HUDEP-2 (cell line): ENCODE measurements around the gene IL1RAP.

Source experiments
- DNase-seq, 76 experiments: peaks; one replicate each; lab custom pipeline; 2025; ENCODE audit not compliant: unreplicated experiment in 76 of 76; lab: John Stamatoyannopoulos, UW

IL1RAP gene

DNA sequence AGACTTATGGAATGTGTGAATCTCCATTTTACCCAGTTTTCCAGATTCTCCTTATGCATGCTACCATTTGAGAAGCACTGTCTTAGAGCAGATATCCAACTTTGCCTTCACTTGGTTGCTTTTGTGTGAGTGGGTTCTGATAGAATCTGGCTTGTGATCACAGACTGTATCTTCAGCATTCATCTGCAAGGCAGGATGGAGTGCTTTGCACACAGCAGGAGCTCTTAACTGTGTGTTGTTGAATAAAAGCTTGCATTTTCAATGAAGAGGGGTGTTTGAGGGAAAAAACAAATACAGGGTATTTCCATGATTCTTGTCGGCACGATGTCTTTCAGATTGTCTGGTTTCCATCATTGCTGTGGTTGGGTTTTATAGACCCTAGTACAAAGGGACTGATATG is 24.4 kb downstream of the IL1RAP start:
- no peak for DNase-seq

DNA sequence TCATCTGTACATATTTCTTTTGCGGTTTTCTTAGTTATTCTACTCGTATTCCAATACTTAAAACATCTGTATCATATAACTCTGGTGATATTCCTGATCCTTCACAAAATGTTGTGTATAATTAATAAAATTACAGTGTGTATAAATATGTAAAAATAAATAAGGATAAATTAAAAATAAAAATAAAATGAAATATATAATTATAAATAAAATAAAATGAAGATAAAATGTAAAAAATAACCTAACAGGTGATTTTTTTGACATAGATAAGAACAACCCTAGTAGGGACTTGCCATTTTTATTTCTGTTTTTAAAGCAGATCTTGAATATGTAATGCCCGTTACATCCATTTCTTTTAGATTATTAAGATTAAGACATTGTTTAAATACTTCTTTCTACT is 25.6 kb downstream of the IL1RAP start:
- DNase-seq, result no peak

DNA sequence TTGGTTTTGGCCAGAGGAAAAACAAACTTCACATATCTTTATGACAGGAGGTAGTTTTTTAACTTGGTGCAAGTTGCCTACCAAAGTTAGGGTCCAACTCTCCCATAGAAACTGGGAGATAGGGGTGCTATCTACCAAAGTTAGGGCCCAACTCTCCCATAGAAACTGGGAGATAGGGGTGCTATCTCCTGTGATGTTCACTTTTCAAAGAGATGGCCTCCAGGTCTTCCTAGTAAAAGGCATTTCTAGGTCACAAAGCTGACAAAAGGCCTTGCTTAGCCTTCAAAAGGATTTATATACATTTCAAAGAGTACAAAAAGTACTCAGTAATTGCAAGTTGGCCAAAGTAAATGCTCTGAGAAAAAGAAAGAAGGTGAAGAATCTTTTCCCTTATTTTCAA is 27.1 kb downstream of the IL1RAP start:
- no peak for DNase-seq

DNA sequence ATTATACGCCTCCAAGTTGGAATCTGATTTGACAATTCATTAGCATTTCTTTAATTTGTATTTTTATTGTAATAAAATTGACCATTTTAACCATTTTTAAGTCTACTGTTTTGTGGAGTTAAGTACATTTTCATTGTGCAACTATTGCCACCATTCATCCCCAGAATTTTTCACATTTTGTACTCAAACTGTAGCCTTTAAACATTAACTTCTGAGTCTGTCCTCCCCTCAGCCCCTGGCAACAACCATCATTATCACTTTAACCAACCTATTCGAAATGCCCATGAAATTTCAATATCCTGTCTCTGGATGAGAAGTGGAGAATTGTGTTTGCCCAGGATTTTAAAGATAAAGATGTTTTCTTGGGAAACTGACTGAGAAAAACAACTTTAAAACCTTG is 27.7 kb downstream of the IL1RAP start:
- DNase-seq, result no peak

DNA sequence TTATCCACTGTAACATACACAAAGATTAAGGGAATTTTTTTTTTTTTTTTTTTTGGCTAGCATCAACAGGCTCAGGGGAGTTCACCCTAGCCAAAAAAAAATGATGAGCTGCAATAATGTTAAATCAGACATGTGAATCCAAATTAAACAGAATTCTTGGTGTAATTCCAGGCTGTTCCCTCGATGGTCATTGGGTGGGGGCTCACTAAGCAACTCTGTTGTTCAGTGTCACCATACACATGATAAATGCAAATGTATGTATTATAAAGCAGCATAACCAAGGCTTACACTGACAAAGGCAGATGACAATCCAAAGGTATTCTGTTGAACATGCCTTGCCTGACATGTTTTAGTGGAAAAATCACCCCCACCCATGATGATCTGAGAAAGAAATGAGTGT is 29.0 kb downstream of the IL1RAP start:
- DNase-seq, result no peak

DNA sequence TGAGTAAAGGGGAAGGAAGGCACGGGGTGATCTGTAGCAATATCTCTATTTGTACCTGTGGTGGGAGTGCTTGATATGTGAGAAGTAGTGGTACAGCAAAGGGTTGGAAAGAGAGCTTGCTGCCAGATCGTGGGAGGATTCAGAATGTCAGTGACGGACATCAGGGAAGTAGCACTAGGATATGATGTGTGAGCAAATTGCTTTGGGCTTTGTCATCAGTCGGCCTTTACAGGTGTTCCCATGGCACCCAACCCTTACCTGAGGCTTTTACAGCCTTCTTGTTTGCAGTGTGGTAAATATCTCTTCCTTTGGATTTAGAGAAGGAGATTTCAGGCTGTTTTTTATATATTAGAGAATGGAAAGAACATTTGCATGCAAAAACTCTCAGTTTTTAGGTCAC is 29.8 kb downstream of the IL1RAP start:
- no peak for DNase-seq

DNA sequence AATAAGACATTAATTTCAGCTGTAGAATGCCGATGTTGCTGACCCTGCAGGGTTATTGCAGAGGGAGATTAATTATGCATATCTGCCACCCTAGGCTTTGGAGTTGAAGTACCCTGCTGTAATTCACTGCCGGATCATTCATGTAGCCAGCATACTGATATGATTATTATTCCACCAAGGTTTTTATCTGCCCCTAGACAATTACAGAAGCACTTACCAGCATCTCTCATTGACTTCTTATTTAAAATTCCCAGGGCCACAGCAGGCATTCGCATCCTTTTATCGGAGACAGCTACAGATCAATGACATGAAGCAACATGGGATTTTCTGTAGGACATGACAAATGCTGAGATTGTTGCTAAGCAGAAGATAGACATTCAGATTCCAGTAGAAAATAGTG is 31.3 kb downstream of the IL1RAP start:
- DNase-seq, result no peak

DNA sequence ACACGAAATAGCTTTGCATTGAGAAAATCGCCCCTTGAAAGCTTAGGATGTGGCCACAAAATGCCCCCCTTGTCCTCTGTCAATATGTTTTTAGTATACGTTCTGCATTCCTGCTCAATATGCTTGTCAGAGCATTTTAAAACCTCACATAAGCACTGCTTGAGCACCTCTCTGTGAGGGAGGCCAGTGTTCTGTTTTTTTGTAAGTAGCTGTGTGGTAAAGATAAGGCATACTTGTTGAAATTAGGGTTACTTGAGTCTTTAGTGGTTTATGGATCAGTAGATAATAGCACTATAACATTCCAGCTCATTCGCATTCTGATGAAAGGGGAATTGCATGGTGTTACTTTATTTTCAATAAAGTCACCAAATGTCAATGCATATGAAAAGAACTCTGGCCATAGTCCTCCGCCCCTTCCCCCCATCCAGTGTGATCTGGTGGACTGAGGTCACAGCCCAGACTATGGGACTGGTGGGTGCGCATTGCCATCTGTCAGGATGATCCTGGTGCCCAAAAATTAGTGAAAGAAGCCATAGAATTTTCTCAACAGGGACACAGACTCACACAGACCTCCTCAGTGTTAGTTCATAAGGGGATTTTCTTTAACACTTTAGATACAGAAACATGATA is 33.1 kb downstream of the IL1RAP start:
- peak in 3 of 76 experiments; percentile 6 to 25 (median 13) for DNase-seq

DNA sequence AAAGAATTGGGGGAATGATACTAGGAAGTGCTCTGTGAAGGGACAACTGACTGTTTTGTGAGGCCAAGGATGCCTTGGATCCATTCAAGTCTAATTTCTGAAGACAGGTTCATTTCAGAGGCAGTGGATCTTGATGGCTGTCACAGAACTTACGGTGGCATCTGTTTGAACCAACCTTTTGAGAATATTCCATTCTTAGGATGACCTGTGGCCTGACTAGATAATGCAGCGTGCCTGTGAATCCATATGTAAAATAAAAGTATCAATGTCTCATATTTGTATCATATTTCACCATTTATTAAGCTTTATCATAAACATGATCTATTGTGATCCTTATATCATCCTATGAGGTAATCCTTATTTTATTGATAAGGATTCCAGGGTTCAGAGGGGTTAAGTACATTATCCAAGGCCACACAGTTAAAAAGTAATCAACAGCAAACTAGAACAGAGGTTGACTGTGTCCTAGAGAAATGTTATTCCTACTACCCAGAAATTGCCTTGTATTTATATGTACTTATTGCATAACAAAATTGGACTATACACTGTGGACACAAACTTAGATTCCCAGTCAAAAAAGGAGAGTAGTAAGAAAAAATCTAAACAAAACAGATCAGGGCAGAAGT is 34.3 kb downstream of the IL1RAP start:
- DNase-seq, result no peak

DNA sequence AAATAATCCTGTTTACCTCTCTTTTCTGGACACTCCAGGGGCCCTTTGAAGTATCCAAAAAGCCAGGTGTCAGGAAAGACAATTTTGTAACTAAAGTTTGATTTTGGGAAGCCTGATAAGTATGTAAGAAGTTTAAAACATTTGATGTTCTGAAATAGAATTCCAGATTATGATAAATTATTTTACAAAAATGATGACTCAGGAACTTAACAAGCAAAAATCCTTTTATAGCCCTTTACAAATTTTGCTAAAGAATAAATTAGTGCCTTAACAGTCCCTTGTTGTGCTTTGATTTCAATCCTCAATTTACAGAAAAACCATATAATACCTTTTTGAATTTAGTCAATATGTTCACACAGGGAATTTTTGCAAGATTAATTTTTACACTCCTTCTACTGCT is 38.1 kb downstream of the IL1RAP start:
- no peak for DNase-seq

DNA sequence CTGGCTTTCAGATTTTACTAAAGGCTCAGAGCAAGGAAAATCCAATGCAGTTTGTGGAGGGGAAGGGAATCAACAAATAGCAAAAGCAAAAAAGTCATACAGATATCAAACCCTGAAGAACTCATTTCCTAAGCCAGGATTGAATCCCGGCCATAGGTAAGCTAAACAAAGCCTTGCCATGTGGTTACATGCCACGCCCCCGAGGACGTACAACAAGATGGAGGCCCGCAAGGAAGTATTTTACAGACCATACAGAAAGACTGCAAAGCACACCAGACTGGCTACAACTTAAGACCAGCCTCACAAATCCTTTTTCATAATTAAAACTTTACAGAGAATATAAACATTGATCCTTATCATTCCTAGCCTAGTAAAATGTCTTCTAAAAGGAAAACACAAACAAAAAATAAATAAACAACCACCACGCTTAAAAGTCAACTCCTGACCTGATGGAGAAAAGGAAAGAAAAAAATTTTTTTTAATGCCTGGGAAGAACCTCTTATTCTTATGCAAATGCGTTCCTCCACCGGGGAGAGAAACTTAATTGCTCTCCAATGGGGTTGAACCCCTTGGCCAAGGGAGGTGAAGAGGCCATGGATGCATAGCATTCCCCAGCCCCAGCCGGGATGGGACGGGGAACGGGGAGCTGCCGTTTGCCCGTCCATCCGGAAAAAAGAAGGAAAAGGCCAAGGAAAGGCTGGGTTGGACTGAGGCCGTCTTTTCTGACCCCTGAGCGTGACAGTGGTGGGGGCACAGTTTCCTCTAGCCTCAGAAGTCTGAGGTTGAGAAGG is 39.3 kb downstream of the IL1RAP start:
- DNase-seq, result no peak

DNA sequence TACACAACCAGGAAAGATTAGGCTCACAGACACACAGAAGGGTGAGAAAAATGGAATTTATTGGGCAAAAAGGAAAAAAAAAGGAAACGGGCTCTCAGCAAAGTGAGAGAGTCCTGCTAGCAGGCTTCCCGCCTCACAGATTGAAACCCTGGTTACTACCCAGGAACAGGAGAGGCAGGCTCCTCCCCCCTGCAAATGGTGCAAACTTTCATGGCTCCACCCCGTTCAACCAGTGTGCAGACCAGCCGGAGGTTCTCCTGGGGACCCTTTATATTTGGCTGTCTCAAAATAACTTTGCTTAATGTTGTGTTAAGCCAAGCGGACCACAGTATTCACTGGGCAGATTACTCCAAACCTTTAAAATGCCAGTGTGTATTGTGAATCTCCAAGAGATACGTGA is 40.3 kb downstream of the IL1RAP start:
- DNase-seq, result no peak

DNA sequence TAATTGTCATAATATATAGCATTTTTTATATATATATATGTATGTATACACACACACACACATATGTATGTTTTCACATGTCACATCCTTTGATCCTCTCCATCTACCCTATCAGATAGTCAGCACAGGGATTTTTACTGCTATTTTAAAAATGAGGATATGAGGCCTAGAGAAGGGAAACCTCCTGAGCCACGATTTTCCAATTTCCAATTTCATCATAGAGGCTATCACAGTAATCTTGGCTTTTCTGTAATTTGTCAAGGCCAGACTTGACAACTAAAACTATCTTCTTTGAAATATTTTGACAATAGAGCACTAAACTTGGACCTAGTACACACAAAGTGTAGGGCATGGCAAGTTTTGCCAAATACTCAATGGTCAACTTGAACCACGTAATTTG is 42.5 kb downstream of the IL1RAP start:
- DNase-seq, result no peak

DNA sequence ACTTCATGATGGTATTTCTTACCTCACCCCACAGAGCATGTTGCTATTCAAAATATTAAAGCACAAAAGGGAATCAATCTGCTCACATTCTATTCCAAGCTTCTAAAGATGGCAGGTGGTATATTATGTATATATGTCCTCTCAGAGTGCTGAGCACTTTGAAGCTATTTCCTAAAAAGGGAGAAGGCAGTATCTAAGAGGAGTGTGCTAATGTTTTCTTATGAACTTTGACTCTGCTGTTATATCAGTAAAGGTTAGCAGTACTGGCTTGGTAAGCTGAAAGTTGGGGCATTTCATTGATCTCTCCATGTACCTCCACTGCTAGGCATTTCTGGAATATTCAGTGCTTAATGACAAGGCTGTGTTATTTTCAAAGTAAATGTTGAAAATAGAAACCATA is 43.4 kb downstream of the IL1RAP start:
- DNase-seq, result no peak

DNA sequence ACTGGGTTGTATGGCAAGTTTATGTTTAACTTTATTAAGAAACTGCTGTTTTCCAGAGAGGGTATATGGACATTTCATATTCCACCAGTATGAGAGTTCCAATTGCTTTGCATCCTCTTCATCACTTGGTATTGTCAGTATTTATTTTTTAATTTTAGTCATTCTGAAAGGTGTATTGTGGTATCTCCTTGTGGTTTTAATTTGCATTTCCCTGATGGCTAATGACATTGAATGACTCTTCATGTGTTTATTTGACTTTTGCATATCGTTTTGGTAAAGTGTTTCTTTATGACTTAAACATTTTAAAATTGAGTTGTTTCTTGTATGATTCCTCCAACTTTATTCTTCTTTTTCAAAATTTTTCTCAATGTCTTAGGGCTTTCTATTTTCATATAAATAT is 44.4 kb downstream of the IL1RAP start:
- DNase-seq, result no peak

DNA sequence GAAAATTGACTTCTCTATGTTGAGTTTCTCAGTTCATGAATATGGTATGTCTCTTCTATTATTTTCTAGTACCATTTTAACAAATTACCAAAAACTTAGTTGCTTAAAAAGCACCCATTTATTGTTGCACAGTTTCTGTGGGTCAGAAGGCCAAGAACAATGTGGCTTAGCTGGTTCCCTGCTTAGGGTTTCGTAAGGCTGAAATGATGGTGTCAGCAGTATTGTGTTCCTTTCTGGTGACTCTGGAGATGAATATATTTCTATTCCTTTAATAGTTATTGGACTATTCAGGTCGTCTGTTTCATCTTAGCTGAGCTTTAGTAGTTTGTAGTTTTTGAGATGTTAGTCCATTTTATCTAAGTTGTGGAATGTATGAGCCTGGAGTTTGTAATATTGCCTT is 44.9 kb downstream of the IL1RAP start:
- DNase-seq, result no peak

DNA sequence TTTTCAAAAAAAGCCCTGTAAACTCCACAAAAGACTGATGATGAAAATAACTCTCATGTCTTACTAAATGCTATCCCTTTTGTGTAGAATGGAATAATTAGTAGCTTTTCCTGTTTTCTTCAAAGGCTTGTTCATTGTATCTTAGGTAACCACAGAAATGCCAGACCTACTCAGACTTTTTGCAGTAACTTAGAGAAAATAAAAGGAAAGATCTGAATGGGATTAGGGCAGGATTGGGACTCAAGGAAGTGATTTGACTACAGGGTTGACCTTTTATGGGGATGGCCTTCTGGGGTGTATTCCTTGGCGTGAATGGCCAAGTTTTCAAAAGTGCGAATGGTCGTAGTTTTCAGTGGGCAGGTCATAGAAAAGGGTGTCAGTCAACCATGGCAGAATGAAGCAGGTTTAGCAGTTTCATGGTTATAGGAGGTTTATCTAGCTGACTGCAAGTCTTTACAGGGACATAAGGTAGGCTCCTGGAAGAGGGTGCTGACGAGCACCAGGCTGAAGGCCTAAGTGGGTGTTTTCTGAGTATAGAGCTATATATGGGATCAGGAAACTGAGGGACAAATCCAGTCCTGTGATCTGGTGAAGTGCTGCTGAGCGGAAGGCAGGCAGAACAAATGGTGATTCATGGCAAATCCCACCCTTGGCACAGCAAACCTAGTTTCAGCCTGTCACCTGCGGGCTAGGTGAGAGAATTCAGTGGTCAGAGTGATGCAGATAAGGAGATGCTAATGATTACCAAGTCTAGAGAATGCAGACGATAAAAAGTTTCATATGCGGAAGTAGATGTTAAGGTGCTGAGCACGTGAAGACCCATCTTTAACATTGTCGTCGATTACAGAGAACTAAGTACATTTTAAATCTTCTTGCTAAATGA is 46.4 kb downstream of the IL1RAP start:
- no peak for DNase-seq

DNA sequence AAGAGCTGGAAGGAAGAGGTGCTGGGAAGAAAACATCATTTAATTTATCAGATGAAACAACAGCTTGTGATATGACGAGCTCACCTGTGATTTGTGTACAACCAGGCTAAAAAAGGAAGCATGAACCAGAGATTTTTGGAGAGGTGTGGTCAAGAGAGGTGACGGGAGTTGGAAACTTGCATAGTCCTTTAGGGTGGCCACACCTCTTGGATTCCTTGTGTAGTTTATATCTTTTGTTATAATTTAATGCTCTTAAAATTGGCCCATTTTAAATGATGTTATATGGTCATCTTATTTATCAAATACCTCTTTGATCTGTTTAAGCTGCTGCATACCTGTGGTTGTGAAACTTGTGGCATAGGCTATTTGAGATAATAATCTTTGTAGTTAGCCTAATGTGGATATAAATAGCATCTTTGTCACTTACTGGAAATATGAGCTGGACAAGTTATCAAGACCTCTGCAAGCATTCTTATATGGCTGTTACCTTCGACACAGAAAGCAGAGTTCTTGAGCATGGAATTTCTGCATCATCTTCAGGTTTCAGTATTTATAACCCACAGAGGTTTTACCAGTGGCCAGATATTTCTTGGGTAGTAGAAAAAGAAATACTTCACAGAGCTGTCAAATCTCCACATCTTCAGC is 49.1 kb downstream of the IL1RAP start:
- DNase-seq, result no peak

DNA sequence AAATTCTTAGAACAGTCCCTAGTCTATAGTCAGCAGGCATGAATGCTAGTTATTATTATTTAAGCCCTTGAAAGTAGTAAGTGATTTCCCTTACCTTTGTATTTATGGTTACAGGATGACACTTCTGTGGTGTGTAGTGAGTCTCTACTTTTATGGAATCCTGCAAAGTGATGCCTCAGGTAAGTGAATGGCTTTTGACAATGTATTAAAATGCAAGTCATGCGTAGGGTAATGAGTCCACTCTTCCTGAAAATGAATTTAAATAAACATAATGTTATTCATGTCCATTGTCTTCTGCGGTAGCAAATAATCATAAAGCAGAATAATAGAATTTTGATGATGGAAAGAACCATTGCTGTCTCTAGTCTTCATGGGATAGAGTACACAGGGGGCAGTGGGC is 50.3 kb downstream of the IL1RAP start:
- DNase-seq, result no peak

DNA sequence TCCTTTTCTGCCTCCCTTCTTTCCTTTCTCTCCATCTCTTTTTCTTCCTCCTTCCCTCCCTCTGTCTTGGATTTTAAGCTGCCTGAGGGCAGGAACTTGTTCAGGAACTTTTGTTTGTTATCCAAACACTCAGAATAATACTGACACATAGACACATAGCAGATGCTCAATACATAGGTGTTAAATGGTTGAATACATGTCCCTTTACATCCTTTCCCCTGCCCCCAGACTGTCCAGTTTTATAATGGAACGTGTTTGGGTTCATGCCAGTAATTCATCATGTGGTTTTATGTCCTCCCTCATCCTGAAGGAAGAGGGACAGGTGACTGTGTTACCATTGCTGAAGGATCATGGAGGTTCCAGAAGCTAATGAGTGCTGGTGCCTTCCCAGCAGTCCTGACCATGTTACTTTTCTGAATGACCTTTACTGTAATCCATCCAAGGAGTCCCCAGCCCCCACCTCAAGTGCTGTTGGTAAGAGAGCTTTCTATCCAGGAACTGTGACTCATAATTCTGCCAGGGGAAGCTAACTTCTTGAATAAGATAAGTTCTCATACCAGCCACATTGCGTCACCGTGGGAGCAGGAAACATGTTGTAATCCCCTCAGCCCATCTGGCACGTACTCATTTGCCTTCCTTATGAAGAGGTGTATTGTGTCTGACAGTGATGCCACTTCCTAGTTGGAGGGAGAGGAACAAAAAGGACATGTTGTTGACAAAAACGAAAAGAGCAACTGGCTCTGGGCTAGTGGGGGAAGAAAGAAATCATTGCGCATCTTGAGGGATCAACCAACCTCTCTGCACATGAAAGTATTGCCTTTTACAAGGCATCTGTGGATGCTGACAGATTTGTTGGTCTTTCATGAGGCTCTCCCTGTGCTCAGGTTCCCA is 52.4 kb downstream of the IL1RAP start:
- DNase-seq, result peak in 7 of 76 experiments; percentile 1 to 56 (median 42)
